HEK293 (cell line): Measurements from ENCODE around the gene FAM124B.

Source experiments
- PRDM1 ChIP-seq: fragments of 450-650 bp; formaldehyde crosslinking; IDR thresholded peaks from 2 replicates; pipeline ENCODE4; 2016; ENCODE audit warnings: missing biosample characterization, missing genetic modification characterization
- ZNF416 ChIP-seq: fragments of 450-650 bp; formaldehyde crosslinking; IDR thresholded peaks from 2 replicates; pipeline ENCODE4 v1.5.1; 2016; ENCODE audit warnings: missing biosample characterization, missing genetic modification characterization
- ZNF677 ChIP-seq: fragments of 450-650 bp; IDR thresholded peaks from 2 replicates; pipeline ENCODE4 v1.5.0; 2018; ENCODE audit warnings: missing biosample characterization, mild to moderate bottlenecking, missing genetic modification characterization, moderate library complexity
- TF ChIP-seq, protein P1 (sequence below): fragments of 450-650 bp; formaldehyde crosslinking; IDR thresholded peaks from 2 replicates; pipeline ENCODE4 v1.5.1; 2016; ENCODE audit warnings: missing biosample characterization, missing genetic modification characterization
- TF ChIP-seq, protein P2 (sequence below): fragments of 450-650 bp; formaldehyde crosslinking; IDR thresholded peaks from 2 replicates; pipeline ENCODE4 v1.5.1; 2016; ENCODE audit warnings: missing biosample characterization, missing genetic modification characterization, low read depth
- TF ChIP-seq, protein P3 (sequence below): fragments of 450-650 bp; formaldehyde crosslinking; IDR thresholded peaks from 2 replicates; pipeline ENCODE4 v1.5.1; 2016; ENCODE audit warnings: missing biosample characterization, missing genetic modification characterization
- TF ChIP-seq, protein P4 (sequence below): fragments of 450-650 bp; formaldehyde crosslinking; IDR thresholded peaks from 2 replicates; pipeline ENCODE4 v1.5.1; 2016; ENCODE audit warnings: missing biosample characterization, missing genetic modification characterization

DNA sequence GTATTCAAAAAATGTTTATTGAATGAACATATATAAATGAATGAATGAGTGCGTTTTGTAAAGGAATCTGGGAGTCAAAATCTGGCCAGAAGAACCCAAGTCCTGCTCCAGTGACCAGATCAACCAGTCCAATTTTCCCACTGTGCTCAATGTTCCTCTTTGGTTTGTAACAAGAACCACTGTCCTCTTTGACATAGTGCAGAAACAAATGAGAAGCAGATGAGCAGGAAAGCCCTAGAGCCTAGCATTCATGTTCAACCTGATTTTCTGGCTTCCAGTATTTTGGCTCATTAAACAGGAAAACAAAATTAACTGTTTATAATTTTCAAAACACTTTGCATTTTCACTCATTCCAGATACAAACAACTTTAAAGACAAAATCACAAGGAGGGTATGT lies 23.2 kb downstream of the FAM124B start:
- TF ChIP-seq, protein P1, sequence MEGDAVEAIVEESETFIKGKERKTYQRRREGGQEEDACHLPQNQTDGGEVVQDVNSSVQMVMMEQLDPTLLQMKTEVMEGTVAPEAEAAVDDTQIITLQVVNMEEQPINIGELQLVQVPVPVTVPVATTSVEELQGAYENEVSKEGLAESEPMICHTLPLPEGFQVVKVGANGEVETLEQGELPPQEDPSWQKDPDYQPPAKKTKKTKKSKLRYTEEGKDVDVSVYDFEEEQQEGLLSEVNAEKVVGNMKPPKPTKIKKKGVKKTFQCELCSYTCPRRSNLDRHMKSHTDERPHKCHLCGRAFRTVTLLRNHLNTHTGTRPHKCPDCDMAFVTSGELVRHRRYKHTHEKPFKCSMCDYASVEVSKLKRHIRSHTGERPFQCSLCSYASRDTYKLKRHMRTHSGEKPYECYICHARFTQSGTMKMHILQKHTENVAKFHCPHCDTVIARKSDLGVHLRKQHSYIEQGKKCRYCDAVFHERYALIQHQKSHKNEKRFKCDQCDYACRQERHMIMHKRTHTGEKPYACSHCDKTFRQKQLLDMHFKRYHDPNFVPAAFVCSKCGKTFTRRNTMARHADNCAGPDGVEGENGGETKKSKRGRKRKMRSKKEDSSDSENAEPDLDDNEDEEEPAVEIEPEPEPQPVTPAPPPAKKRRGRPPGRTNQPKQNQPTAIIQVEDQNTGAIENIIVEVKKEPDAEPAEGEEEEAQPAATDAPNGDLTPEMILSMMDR = no peak
- TF ChIP-seq, protein P2, sequence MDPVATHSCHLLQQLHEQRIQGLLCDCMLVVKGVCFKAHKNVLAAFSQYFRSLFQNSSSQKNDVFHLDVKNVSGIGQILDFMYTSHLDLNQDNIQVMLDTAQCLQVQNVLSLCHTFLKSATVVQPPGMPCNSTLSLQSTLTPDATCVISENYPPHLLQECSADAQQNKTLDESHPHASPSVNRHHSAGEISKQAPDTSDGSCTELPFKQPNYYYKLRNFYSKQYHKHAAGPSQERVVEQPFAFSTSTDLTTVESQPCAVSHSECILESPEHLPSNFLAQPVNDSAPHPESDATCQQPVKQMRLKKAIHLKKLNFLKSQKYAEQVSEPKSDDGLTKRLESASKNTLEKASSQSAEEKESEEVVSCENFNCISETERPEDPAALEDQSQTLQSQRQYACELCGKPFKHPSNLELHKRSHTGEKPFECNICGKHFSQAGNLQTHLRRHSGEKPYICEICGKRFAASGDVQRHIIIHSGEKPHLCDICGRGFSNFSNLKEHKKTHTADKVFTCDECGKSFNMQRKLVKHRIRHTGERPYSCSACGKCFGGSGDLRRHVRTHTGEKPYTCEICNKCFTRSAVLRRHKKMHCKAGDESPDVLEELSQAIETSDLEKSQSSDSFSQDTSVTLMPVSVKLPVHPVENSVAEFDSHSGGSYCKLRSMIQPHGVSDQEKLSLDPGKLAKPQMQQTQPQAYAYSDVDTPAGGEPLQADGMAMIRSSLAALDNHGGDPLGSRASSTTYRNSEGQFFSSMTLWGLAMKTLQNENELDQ (tag by site-specific recombination) = no peak
- TF ChIP-seq, protein P3, sequence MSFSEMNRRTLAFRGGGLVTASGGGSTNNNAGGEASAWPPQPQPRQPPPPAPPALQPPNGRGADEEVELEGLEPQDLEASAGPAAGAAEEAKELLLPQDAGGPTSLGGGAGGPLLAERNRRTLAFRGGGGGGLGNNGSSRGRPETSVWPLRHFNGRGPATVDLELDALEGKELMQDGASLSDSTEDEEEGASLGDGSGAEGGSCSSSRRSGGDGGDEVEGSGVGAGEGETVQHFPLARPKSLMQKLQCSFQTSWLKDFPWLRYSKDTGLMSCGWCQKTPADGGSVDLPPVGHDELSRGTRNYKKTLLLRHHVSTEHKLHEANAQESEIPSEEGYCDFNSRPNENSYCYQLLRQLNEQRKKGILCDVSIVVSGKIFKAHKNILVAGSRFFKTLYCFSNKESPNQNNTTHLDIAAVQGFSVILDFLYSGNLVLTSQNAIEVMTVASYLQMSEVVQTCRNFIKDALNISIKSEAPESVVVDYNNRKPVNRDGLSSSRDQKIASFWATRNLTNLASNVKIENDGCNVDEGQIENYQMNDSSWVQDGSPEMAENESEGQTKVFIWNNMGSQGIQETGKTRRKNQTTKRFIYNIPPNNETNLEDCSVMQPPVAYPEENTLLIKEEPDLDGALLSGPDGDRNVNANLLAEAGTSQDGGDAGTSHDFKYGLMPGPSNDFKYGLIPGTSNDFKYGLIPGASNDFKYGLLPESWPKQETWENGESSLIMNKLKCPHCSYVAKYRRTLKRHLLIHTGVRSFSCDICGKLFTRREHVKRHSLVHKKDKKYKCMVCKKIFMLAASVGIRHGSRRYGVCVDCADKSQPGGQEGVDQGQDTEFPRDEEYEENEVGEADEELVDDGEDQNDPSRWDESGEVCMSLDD (tag by site-specific recombination) = no peak
- TF ChIP-seq ZNF677 (tag by site-specific recombination) (no peak), PRDM1 (tag by site-specific recombination) (no peak), ZNF416 (tag by site-specific recombination) (no peak)
- TF ChIP-seq, protein P4, sequence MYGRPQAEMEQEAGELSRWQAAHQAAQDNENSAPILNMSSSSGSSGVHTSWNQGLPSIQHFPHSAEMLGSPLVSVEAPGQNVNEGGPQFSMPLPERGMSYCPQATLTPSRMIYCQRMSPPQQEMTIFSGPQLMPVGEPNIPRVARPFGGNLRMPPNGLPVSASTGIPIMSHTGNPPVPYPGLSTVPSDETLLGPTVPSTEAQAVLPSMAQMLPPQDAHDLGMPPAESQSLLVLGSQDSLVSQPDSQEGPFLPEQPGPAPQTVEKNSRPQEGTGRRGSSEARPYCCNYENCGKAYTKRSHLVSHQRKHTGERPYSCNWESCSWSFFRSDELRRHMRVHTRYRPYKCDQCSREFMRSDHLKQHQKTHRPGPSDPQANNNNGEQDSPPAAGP (tag by site-specific recombination) = no peak
